IPS-15b (cell line): ENCODE measurements around the gene TRPM8.
"Not testable (repeated sequence)": the region's sequence is repeated elsewhere in the genome, so short reads cannot be mapped to it uniquely, and the experiment has no call there.

Experiments used
- H3K27me3 ChIP-seq: one replicate; pipeline ENCODE4 v1.6.1; 2013; ENCODE audit warnings: low read length; ENCODE audit not compliant: control insufficient read depth, insufficient read depth
- H3K36me3 ChIP-seq: one replicate; pipeline ENCODE4 v1.6.1; 2013; ENCODE audit warnings: low read length; ENCODE audit not compliant: control insufficient read depth, insufficient read depth
- H3K4me1 ChIP-seq: one replicate; pipeline ENCODE4 v1.6.1; 2013; ENCODE audit warnings: mild to moderate bottlenecking, low read length; ENCODE audit not compliant: control insufficient read depth, insufficient read depth
- H3K4me3 ChIP-seq: one replicate; pipeline ENCODE4 v1.5.1; 2013; ENCODE audit warnings: low read depth, low read length
- H3K9ac ChIP-seq: one replicate; pipeline ENCODE4 v1.6.1; 2013; ENCODE audit warnings: low read depth, mild to moderate bottlenecking, low read length
- H3K9me3 ChIP-seq: one replicate; pipeline ENCODE4 v1.6.1; 2013; ENCODE audit warnings: mild to moderate bottlenecking, low read length; ENCODE audit not compliant: control insufficient read depth, insufficient read depth

Gene TRPM8

GRCh38 chr2:233917116-233917515 is at the start of gene TRPM8:
Gene TRPM8 (plus strand): TSS chr2:233917373. CDS start chr2:233926538, 9,165 bp downstream.
- Histone ChIP-seq H3K27me3 (no peaks in the 10 kb centered on the region), H3K9me3 (no peaks in the 10 kb centered on the region), H3K4me3 (no peak within 1 kb of the TSS), H3K36me3 (no peaks in the 10 kb centered on the region), H3K4me1 (no peaks in the 10 kb centered on the region), H3K9ac (no peak within 1 kb of the TSS)

DNA sequence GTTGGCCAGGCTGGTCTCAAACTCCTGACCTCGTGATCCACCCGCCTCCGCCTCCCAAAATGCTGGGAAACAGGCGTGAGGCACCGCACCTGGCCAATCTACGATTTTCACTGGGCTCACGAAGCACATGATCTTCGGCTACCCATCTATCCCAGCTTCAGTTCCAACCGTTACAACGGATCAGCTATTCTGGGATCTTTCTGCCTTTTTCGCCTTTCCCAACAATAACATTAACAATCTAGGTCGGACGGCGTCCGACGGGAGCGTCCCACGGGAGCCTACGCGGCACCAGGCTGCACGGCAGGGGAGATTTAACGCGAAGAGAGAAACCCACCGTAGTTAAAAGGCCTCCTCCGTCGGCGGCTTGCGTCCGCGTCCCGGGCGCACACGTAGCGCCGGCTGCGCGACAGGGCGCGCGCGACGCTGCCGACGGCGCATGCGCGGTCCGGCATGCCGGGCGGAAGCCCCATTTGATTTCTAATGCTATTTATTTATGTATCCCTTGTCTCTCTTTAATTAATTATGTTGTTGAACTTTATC is 49.1 kb upstream of the TRPM8 start, which contains the start of gene MSL3B:
MSL3B (minus strand) TSS at position 394 of the 540 bp plus-strand sequence.
- Histone ChIP-seq H3K9me3 (no peaks in the 10 kb centered on the region), H3K36me3 (no peaks in the 10 kb centered on the region), H3K9ac (peak within 1 kb of the TSS; percentile 68), H3K4me1 (no peaks in the 10 kb centered on the region), H3K27me3 (peaks cover 3% of the 10 kb centered on the region), H3K4me3 (peak within 1 kb of the TSS; percentile 74)

DNA sequence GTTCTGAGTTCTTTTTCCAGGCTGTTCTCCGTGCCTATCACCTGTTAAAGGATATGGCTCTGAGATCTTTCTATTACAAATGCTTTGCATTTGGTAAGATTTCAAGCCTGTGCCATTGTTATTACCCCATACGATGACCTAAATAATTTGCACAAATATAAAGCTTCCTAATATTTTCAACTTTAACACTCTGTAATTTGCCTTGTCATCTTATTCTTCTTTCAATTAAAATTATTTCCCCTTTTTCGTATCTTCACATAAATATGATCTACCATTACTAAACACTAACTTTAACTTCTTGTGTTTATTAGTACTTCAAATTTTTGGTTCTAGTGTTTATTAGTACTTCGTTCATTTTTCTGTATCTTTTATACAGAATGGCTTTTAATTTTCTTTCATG is 45.7 kb upstream of the TRPM8 start:
- no peaks in the 10 kb centered on the region for H3K36me3 ChIP-seq
- no peak overlapping the region for H3K9ac ChIP-seq
- H3K27me3 ChIP-seq: peaks cover 6% of the 10 kb centered on the region
- no peaks in the 10 kb centered on the region for H3K4me1 ChIP-seq
- H3K9me3 ChIP-seq: no peaks in the 10 kb centered on the region
- H3K4me3 ChIP-seq: no peak overlapping the region

- H3K36me3 ChIP-seq, H3K4me1 ChIP-seq, H3K27me3 ChIP-seq, H3K4me3 ChIP-seq, H3K9ac ChIP-seq, H3K9me3 ChIP-seq: not testable (repeated sequence)
Observed at GRCh38 chr2:233872125-233872524, 45.0 kb upstream of the TRPM8 start.

DNA sequence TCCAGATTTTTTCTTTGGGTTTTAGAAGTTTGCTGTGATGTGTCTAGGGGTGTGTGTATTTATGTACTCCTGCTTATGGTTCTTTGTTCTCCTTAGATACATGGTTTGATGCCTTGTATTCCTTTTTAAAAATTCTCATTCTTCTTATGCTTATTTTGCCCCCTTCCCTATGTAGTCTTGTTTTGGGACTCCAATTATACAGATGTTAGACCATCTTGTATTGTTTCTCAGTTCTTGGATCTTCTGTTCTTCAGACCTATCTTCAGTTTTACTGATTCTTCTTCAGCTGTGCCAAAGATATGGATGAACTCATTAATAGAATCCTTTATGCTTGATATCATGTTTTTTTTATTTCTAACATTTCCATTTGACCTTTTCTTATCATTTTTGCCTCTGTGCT is 34.8 kb upstream of the TRPM8 start:
- Histone ChIP-seq H3K4me3 (no peak overlapping the region), H3K9me3 (no peaks in the 10 kb centered on the region), H3K4me1 (no peaks in the 10 kb centered on the region), H3K27me3 (peaks cover 5% of the 10 kb centered on the region), H3K36me3 (no peaks in the 10 kb centered on the region), H3K9ac (no peak overlapping the region)

DNA sequence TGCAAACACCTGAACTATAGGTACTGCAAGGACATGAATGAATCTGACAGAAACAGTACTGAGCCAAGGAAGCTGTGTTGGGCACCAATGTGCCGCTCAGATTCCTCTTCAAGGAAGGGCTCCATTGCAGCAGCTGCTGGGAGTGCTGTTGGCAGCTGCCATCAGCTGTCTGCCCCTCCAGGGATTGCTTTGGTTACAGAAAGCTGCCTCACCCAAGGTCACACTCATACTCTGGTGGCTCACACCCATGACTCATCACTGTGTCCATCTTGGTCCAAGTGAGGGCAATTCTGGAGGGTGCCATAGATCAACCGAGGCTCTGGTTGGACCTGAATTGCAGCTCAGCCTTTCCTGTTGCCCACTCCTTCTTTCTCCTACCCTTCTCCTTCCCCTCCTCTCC is 24.4 kb upstream of the TRPM8 start:
- no peak overlapping the region for H3K9ac ChIP-seq
- no peaks in the 10 kb centered on the region for H3K27me3 ChIP-seq
- no peaks in the 10 kb centered on the region for H3K36me3 ChIP-seq
- no peaks in the 10 kb centered on the region for H3K9me3 ChIP-seq
- H3K4me1 ChIP-seq: no peaks in the 10 kb centered on the region
- no peak overlapping the region for H3K4me3 ChIP-seq

GRCh38 chr2:233896253-233896652 is 20.9 kb upstream of the TRPM8 start:
- H3K9me3 ChIP-seq, H3K4me1 ChIP-seq, H3K4me3 ChIP-seq, H3K36me3 ChIP-seq, H3K9ac ChIP-seq, H3K27me3 ChIP-seq: not testable (repeated sequence)

DNA sequence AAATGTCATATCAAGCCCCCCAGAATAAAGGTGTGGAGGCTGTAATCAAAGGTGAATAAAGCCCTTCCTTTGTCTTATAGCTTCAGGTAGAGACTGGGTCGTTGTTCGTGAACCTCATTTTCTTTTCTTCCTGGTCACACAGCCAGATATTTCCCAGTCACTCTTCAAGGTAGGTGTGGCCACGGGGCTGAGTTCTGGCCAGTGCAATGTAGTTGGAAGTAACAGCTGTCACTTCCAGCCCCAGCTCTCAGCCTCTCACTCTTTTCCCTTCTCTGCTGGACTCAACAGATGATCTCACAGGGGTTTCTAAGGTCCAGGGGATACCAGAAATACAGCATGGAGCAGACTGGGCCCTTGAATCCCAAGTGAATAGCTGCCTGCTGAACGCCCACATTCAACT is 15.8 kb upstream of the TRPM8 start:
- Histone ChIP-seq H3K9me3 (no peaks in the 10 kb centered on the region), H3K4me3 (no peak overlapping the region), H3K9ac (no peak overlapping the region), H3K4me1 (no peaks in the 10 kb centered on the region), H3K36me3 (no peaks in the 10 kb centered on the region), H3K27me3 (peaks cover 2% of the 10 kb centered on the region)

DNA sequence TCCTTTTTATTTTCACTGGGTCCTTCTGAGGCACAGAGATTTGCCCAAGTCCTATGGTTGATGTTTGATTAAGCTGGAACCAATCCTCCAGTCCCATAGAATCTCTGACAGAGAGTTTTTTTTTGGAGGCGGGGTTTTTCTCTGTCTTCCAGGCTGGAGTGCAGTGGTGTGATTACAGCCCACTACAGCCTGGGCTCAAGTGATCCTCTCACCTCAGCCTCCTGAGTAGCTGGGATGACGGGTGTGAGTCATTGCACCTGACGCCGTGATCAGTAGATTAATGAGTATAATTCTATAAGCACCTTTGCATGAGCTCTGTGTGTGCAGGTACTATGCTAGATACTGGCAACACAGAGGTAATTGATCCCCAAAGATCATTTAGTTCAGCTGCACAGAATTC is 15.3 kb upstream of the TRPM8 start:
- H3K9ac ChIP-seq: no peak overlapping the region
- H3K36me3 ChIP-seq: no peaks in the 10 kb centered on the region
- peaks cover 2% of the 10 kb centered on the region for H3K27me3 ChIP-seq
- no peaks in the 10 kb centered on the region for H3K9me3 ChIP-seq
- no peaks in the 10 kb centered on the region for H3K4me1 ChIP-seq
- H3K4me3 ChIP-seq: no peak overlapping the region

DNA sequence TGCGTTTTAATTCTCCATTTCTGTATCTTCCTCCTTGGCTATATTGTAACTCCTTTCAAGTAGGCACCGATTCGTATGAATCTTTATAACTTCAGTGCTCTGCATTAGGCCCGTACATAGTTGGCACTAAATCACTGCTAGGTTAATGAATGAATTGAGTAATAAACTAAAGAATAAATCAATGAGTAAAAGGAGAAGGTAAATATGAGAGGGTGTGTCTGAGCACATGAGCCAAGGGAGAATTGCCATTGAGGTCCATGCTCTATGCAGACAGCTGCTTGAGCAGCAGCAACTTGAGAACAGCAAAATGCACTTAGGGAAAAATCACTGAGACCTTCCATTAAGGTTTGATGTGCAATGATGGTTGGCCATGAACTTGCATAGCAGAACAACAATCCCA is 11.2 kb upstream of the TRPM8 start:
- H3K36me3 ChIP-seq: no peaks in the 10 kb centered on the region
- H3K9ac ChIP-seq: no peak overlapping the region
- H3K9me3 ChIP-seq: no peaks in the 10 kb centered on the region
- peaks cover 2% of the 10 kb centered on the region for H3K27me3 ChIP-seq
- H3K4me1 ChIP-seq: no peaks in the 10 kb centered on the region
- H3K4me3 ChIP-seq: no peak overlapping the region

- Histone ChIP-seq H3K36me3 (no peaks in the 10 kb centered on the region), H3K27me3 (no peaks in the 10 kb centered on the region), H3K4me3 (no peak overlapping the region), H3K9ac (no peak overlapping the region), H3K9me3 (no peaks in the 10 kb centered on the region), H3K4me1 (no peaks in the 10 kb centered on the region)
Observed at GRCh38 chr2:233907627-233908026, 9.5 kb upstream of the TRPM8 start.

GRCh38 chr2:233912691-233913423 is 4.3 kb upstream of the TRPM8 start:
- no peaks in the 10 kb centered on the region for H3K4me1 ChIP-seq
- H3K27me3 ChIP-seq: no peaks in the 10 kb centered on the region
- H3K4me3 ChIP-seq: no peak overlapping the region
- no peaks in the 10 kb centered on the region for H3K9me3 ChIP-seq
- no peak overlapping the region for H3K9ac ChIP-seq
- no peaks in the 10 kb centered on the region for H3K36me3 ChIP-seq
